Heart right ventricle (tissue), 16 donors: ENCODE data around the gene PTPRN2. TPM values are rescaled to one million over a fixed set of nuclear protein-coding genes. Genes with fewer than 3 reads are reported as not detected.

Experiments used
- ATAC-seq, 8 donors: fragments of 200-7000 bp; cut with Tn5 transposase; one replicate each; pipeline ENCODE4 v1.9.1; 2020; ENCODE audit warnings: mild to moderate bottlenecking in 8 of 8, moderate library complexity in 8 of 8, moderate number of reproducible peaks in 1 of 8
- DNase-seq, 2 donors: peaks; one replicate each; pipeline ENCODE4 v3.0.0-alpha.2; 2020
- H3K27ac ChIP-seq, 10 donors: fragments of 200-600 bp; sonication (generic) in 2 of 10; one replicate each; pipeline versions ENCODE4 v1.5.0 to v1.8.0; 2020 to 2022; ENCODE audit warnings: mild to moderate bottlenecking in 3 of 10
- H3K27me3 ChIP-seq, 7 donors: fragments of 200-600 bp; one replicate each; pipeline ENCODE4 v1.8.0; 2021 to 2022; ENCODE audit warnings: mild to moderate bottlenecking in 2 of 7
- H3K36me3 ChIP-seq, 9 donors: fragments of 200-600 bp; sonication (generic) in 1 of 9; one replicate each; pipeline versions ENCODE4 v1.5.0 to v1.8.0; 2020 to 2022; ENCODE audit warnings: mild to moderate bottlenecking in 2 of 9
- H3K4me1 ChIP-seq, 9 donors: fragments of 200-600 bp; sonication (generic) in 1 of 9; one replicate each; pipeline versions ENCODE4 v1.5.0 to v1.8.0; 2020 to 2022; ENCODE audit warnings: mild to moderate bottlenecking in 4 of 9
- H3K4me3 ChIP-seq, 10 donors: fragments of 200-600 bp; sonication (generic) in 2 of 10; one replicate each; pipeline versions ENCODE4 v1.5.0 to v1.8.0; 2020 to 2022; ENCODE audit warnings: mild to moderate bottlenecking in 7 of 10, moderate library complexity in 2 of 10
- H3K9me3 ChIP-seq, 11 donors: fragments of 200-600 bp in 10 of 11; sonication (generic) in 2 of 11; one replicate each; pipeline versions ENCODE4 v1.5.0 to v1.8.0; 2013 to 2022; ENCODE audit warnings: mild to moderate bottlenecking in 2 of 11, control low read depth in 1 of 11, moderate library complexity in 1 of 11
- CTCF ChIP-seq, 9 donors: fragments of 200-600 bp; sonication (generic) in 2 of 9; IDR thresholded peaks; one replicate each; pipeline versions ENCODE4 v1.5.0 to v1.8.0; 2021 to 2022; ENCODE audit warnings: antibody characterized with exemption in 9 of 9, mild to moderate bottlenecking in 5 of 9, moderate library complexity in 1 of 9
- WGBS, 2 donors: extraction: QIAGEN DNeasy Blood & Tissue Kit; methylation state at CpG; one replicate each; pipeline ENCODE4 v1.1.7; 2013; ENCODE audit warnings: inconsistent platforms in 1 of 2; 5-methylcytosine and 5-hydroxymethylcytosine counted together
- intact Hi-C, 10 donors: fragments of 100-400 bp; cut with DNase I; formaldehyde crosslinking; loops; one replicate each; pipeline versions ENCODE4 v1.11.1 to v1.14.2; 2022
- polyA plus RNA-seq, 2 donors: library from polyadenylated mRNA; stranded (reverse); fragments of 200-250 nt; gene quantifications; one replicate each; pipeline ENCODE4 v1.2.3, GENCODE V29; 2013
- total RNA-seq, 10 donors: library from RNA; stranded (reverse); fragmentation: NEBNext Ultra II Directional in 3 of 10; extraction: Animal tissue kit (Norgen Biotek cat#: 25700) in 3 of 10; gene quantifications; one replicate each; pipeline versions ENCODE4 v1.2.1 to v1.2.4, GENCODE V29; 2021 to 2023
- donor health status: Arrhythmogenic right ventricular cardiomyopathy.
- donor health status: ischemic (EF 13 %, LVEDD 7.1; RV severe dilation, severe dysfunction).
- donor health status: healthy with polysubstance abuse.
- donor health status: DM: no; HTN: yes; CAD: no.
- donor health status: DM: no; HTN: no; CAD: no.
- donor health status: ischemic (EF 25% LVEDD 6.9; RV normal size, moderate dysfunction).
- donor health status: ischemic (EF 25% LVEDD 5.7; RV mildly dilated, moderate dysfunction).
- donor health status: healthy.
- donor health status: DM: yes; HTN: yes; CAD: no.
- donor health status: Ischemic cardiomyopathy.
- donor health status: ischemic (EF 35%, LVEDD 5.7; RV mildly dilated, moderate dysfunction).
- donor health status: nonischemic (EF 11% LVEDD 7.7; RV severe dilation, severe dysfunction).
- donor health status: DM: yes; HTN: yes; CAD: no.
- donor health status: PGD.
- donor health status: ischemic (EF 29% LVEDD 5.4; RV normal size, mild dysfunction).
- donor health status: nonischemic (EF 23%, LVEDD 6.1; RV moderate dilation, normal function).

PTPRN2 gene
- total and polyA plus RNA-seq, 12 donors, result 0.82 to 1.8 (median 1.3) TPM

- Histone ChIP-seq H3K9me3 (no peaks in the 10 kb centered on the region), H3K36me3 (no peaks in the 10 kb centered on the region), H3K27ac (no peak overlapping the region), H3K4me3 (no peak overlapping the region), H3K27me3 (peaks cover 0 to 51% (median 23%) of the 10 kb centered on the region in 7 donors), H3K4me1 (peaks cover 0 to 10% (median 0%) of the 10 kb centered on the region in 9 donors)
- ATAC-seq (peak in 1 of 8 donors; percentile 36), DNase-seq (no peak)
- intact Hi-C loops, result no loop called here
- 90 to 94% methylated on average over 11 of the region's 11 CpGs for WGBS, 2 donors
- no peak for TF ChIP-seq CTCF (IDR thresholded peaks at IDR 0.05)
Observed at GRCh38 chr7:158546626-158547025, 41.0 kb downstream of the PTPRN2 start.

- no peak for TF ChIP-seq CTCF (IDR thresholded peaks at IDR 0.05)
- peak in 1 of 8 donors; percentile 28 for ATAC-seq
- Histone ChIP-seq H3K4me3 (no peak overlapping the region), H3K4me1 (peaks cover 0 to 10% (median 0%) of the 10 kb centered on the region in 9 donors), H3K36me3 (no peaks in the 10 kb centered on the region), H3K27ac (no peak overlapping the region), H3K27me3 (peaks cover 0 to 51% (median 23%) of the 10 kb centered on the region in 7 donors), H3K9me3 (no peaks in the 10 kb centered on the region)
- 85 to 86% methylated on average over 16 of the region's 16 CpGs for WGBS, 2 donors
- no peak for DNase-seq
- intact Hi-C loops, result no loop called here
Observed at GRCh38 chr7:158546214-158546613, 41.4 kb downstream of the PTPRN2 start.

GRCh38 chr7:158544708-158545107 is 42.9 kb downstream of the PTPRN2 start:
- ATAC-seq, result no peak
- intact Hi-C loops, result no loop called here

GRCh38 chr7:158543840-158544239 is 43.8 kb downstream of the PTPRN2 start:
- ATAC-seq (no peak), DNase-seq (no peak)
- intact Hi-C loops, result no loop called here
- no peak for TF ChIP-seq CTCF (IDR thresholded peaks at IDR 0.05)
- no peak overlapping the region for H3K27ac ChIP-seq
- peaks cover 0 to 6% (median 0%) of the 10 kb centered on the region in 9 donors for H3K4me1 ChIP-seq
- WGBS, 2 donors, result 89 to 92% methylated on average over 11 of the region's 11 CpGs
- H3K9me3 ChIP-seq, result no peaks in the 10 kb centered on the region
- no peak overlapping the region for H3K4me3 ChIP-seq
- peaks cover 0 to 48% (median 17%) of the 10 kb centered on the region in 7 donors for H3K27me3 ChIP-seq
- H3K36me3 ChIP-seq, result no peaks in the 10 kb centered on the region

More at GRCh38 chr7:158544708-158545107, 42.9 kb downstream of the PTPRN2 start:
- no peaks in the 10 kb centered on the region for H3K9me3 ChIP-seq
- H3K36me3 ChIP-seq, result no peaks in the 10 kb centered on the region
- TF ChIP-seq CTCF (IDR thresholded peaks at IDR 0.05), result no peak
- peaks cover 0 to 11% (median 0%) of the 10 kb centered on the region in 9 donors for H3K4me1 ChIP-seq
- 74 to 82% methylated on average over 8 of the region's 8 CpGs for WGBS, 2 donors
- no peak for DNase-seq
- no peak overlapping the region for H3K4me3 ChIP-seq
- peaks cover 0 to 51% (median 18%) of the 10 kb centered on the region in 7 donors for H3K27me3 ChIP-seq
- H3K27ac ChIP-seq, result no peak overlapping the region
